Fibroblast of mammary gland (primary cell): ENCODE data around the gene EML3.
A peak's percentile ranks its signal among the peaks of the same experiment; 100 is the strongest.
"Not testable (repeated sequence)": the region's sequence is repeated elsewhere in the genome, so short reads cannot be mapped to it uniquely, and the experiment has no call there.

Experiments used
- DNase-seq: peaks from one replicate; pipeline ENCODE4 v3.0.0-alpha.2; 2010; ENCODE audit warnings: low read depth
- H3K4me3 ChIP-seq: 2 replicates; pipeline ENCODE4 v1.5.1; 2011; ENCODE audit warnings: low read depth, mild to moderate bottlenecking, low read length, moderate library complexity; ENCODE audit not compliant: control insufficient read depth
- TF ChIP-seq, protein P1 (sequence below): conservative IDR thresholded peaks from 2 replicates; pipeline ENCODE4 v1.5.1; 2011; ENCODE audit warnings: low read depth, low read length, inconsistent platforms; ENCODE audit not compliant: control insufficient read depth, insufficient read depth

EML3 gene

DNA sequence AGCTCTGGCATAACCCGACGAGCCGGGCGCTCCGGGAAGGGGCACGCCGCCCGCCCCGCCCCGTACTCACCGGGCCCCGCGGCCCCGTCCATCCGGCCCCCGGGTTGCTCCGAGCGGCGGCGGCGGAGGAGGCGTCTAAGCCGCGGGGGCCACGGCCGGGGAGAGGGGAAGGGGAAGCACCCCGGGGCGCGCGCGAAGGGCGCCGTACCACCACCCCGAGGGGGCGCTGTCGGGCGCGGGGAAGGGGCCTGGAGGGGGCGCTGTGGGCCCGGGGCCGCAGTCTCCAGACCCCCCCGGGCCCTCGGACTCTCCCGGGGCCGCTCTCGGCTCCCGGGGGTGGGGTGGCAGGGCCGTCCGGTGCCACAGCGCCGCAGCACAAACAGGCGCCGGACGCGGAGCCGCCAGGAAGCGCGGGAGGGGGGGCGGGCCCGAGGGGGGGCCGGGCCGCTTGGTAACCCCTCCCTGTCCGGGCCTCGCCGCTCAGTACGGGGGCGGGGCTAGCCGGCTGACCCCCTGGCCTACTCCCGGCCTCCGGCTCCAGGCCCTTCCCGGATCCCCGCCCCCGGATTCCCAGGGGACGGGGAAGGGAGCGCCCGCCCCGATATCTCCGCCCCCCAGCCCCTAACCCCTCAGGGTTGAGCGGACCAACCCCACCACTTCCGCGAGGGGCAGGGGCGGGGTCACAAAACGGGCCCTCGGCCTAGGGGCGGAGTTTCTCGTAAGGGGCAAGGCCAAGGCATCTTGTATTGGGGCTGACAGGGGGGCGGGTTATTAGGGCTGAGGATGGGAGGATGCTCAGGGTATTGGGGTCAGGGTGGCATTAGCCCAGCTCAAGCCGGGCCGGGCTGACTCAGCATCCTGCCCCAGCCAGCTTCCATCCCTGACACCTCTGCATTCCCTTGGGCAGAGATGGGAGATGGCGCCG, at the start of gene EML3, which contains the start of gene ROM1:
EML3 (minus strand) TSS at position 410 of the 925 bp plus-strand sequence; CDS start at position 92, 318 bp downstream.
ROM1 (plus strand) TSS at position 892 of the 925 bp plus-strand sequence; CDS start at position 917, 25 bp downstream.
- DNase-seq = peak; percentile 87
- H3K4me3 ChIP-seq = peak within 1 kb of the TSS; percentile 64
- TF ChIP-seq, protein P1, sequence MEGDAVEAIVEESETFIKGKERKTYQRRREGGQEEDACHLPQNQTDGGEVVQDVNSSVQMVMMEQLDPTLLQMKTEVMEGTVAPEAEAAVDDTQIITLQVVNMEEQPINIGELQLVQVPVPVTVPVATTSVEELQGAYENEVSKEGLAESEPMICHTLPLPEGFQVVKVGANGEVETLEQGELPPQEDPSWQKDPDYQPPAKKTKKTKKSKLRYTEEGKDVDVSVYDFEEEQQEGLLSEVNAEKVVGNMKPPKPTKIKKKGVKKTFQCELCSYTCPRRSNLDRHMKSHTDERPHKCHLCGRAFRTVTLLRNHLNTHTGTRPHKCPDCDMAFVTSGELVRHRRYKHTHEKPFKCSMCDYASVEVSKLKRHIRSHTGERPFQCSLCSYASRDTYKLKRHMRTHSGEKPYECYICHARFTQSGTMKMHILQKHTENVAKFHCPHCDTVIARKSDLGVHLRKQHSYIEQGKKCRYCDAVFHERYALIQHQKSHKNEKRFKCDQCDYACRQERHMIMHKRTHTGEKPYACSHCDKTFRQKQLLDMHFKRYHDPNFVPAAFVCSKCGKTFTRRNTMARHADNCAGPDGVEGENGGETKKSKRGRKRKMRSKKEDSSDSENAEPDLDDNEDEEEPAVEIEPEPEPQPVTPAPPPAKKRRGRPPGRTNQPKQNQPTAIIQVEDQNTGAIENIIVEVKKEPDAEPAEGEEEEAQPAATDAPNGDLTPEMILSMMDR = peak; percentile 48

GRCh38 chr11:62656796-62657429, 44.3 kb upstream of the EML3 start:
- no peak for DNase-seq
- H3K4me3 ChIP-seq = no peak overlapping the region
- TF ChIP-seq, protein P1 = no peak

GRCh38 chr11:62654297-62654696, 41.7 kb upstream of the EML3 start:
- no peak for DNase-seq
- TF ChIP-seq, protein P1 = no peak
- H3K4me3 ChIP-seq = no peak overlapping the region

GRCh38 chr11:62652161-62653006, 39.8 kb upstream of the EML3 start:
- peak overlapping the region; percentile 85 for H3K4me3 ChIP-seq
- DNase-seq = no peak
- TF ChIP-seq, protein P1 = no peak

DNA sequence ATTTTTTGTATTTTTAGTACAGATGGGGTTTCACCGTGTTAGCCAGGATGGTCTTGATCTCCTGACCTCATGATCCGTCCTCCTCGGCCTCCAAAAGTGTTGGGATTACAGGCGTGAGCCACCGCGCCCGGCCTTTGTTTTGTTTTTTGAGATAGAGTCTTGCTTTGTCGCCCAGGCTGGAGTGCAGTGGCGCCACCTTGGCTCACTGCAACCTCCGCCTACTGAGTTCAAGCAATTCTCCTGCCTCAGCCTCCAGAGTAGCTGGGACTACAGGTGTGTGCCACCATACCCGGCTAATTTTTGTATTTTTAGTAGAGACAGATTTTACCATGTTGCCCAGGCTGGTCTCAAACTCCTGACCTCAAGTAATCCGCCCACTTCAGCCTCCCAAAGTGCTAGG, 37.7 kb upstream of the EML3 start:
- H3K4me3 ChIP-seq = not testable (repeated sequence)

GRCh38 chr11:62649486-62649885, 36.9 kb upstream of the EML3 start:
- DNase-seq = no peak
- TF ChIP-seq, protein P1 = no peak
- H3K4me3 ChIP-seq = no peak overlapping the region

More for the DNA sequence above, 37.7 kb upstream of the EML3 start:
- not testable (repeated sequence) for DNase-seq
